GM10248 (cell line): Measurements from ENCODE around the gene KRT80.

ENCODE experiments used
- CTCF ChIA-PET: fragments of 300-600 bp; sonication (Branson Sonifier 250); formaldehyde crosslinking; extraction: SDS; loops from one replicate; lab custom pipeline; 2021; ENCODE audit warnings: antibody characterized with exemption; lab: Yijun Ruan, JAX
- POLR2A ChIA-PET: fragments of 350-650 bp; sonication (Branson Sonifier 250); formaldehyde crosslinking; extraction: SDS; loops from one replicate; lab custom pipeline; 2020; ENCODE audit warnings: antibody characterized with exemption; lab: Yijun Ruan, JAX
- DNase-seq: peaks from one replicate; pipeline ENCODE4 v3.0.0; 2012; ENCODE audit errors: extremely low spot score
- CTCF ChIP-seq: IDR thresholded peaks from 2 replicates; pipeline ENCODE4 v1.5.1; 2012; ENCODE audit warnings: mild to moderate bottlenecking, low read depth; ENCODE audit errors: extremely low read depth, missing control alignments, control extremely low read depth

Gene KRT80

GRCh38 chr12:52223406-52224039 lies 31.7 kb upstream of the KRT80 start:
- POLR2A ChIA-PET = no interaction called here

DNA sequence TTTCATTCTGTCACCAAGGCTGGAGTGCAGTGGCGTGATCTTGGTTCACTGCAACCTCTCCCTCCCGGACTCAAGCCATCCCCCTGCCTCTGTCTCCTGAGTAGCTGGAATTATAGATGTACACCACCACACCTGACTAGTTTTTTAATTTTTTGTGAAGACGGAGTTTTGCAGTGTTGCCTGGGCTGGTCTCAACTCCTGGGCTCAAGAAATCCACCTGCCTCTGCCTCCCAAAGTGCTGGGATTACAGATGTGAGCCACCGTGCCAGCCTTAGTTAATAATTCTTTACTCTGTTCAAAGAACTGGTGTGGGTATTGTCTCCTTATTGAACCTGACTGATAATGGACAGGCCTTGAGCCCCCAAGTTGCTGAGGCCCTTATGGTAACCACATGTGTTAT lies 30.9 kb upstream of the KRT80 start:
- ChIA-PET CTCF (interaction anchor here (1.1 to 5.6 kb wide), 15 partner anchors 11 to 844 kb away, joined by 3 to 48 read pairs (median 5); no protein-coding TSS in a partner anchor), POLR2A (no interaction called here)
- no peak for DNase-seq
- no peak for TF ChIP-seq CTCF

More at GRCh38 chr12:52223406-52224039, 31.7 kb upstream of the KRT80 start:
- no peak for DNase-seq
- CTCF ChIA-PET = interaction anchor here (1.3 to 5.6 kb wide), 3 partner anchors 11 to 56 kb away, joined by 3 to 48 read pairs (median 38); no protein-coding TSS in a partner anchor
- no peak for TF ChIP-seq CTCF

GRCh38 chr12:52221912-52222457 lies 30.2 kb upstream of the KRT80 start:
- no peak for DNase-seq

GRCh38 chr12:52221070-52221781 lies 29.4 kb upstream of the KRT80 start:
- no peak for DNase-seq
- ChIA-PET POLR2A (interaction anchor here (0.6 kb wide), 1 partner anchor 873 kb away, joined by 3 read pairs; no protein-coding TSS in a partner anchor), CTCF (interaction anchor here (0.6 to 5.6 kb wide), 22 partner anchors 9 to 195 kb away, joined by 3 to 48 read pairs (median 4); no protein-coding TSS in a partner anchor)
- TF ChIP-seq CTCF = no peak

More at GRCh38 chr12:52221912-52222457, 30.2 kb upstream of the KRT80 start:
- CTCF ChIA-PET = interaction anchor here (0.6 to 5.6 kb wide), 24 partner anchors 10 to 844 kb away, joined by 3 to 48 read pairs (median 4); no protein-coding TSS in a partner anchor
- POLR2A ChIA-PET = interaction anchor here (0.6 kb wide), 1 partner anchor 874 kb away, joined by 3 read pairs; no protein-coding TSS in a partner anchor
- TF ChIP-seq CTCF = no peak

GRCh38 chr12:52220477-52220876 lies 28.7 kb upstream of the KRT80 start:
- POLR2A ChIA-PET = no interaction called here
- TF ChIP-seq CTCF = no peak
- CTCF ChIA-PET = interaction anchor here (1.1 to 4.3 kb wide), 9 partner anchors 12 to 195 kb away, joined by 3 to 38 read pairs (median 6); no protein-coding TSS in a partner anchor
- DNase-seq = no peak

- no peak for TF ChIP-seq CTCF
- ChIA-PET POLR2A (no interaction called here), CTCF (no interaction called here)
Observed at GRCh38 chr12:52218001-52218400, 26.2 kb upstream of the KRT80 start.

More at GRCh38 chr12:52218001-52218400, 26.2 kb upstream of the KRT80 start:
- DNase-seq = no peak
